Nephron progenitor cell (in vitro differentiated cells): ENCODE results near the gene APBB2.

Source experiments
- DNase-seq: peaks from one replicate; pipeline ENCODE4 v3.0.0; 2021
- H3K27ac Mint-ChIP-seq: 2 replicates; pipeline ENCODE4 v1.8.0; 2021; ENCODE audit warnings: mild to moderate bottlenecking, moderate library complexity, mixed read lengths
- H3K27me3 Mint-ChIP-seq: 2 replicates; pipeline ENCODE4 v1.8.0; 2021; ENCODE audit warnings: mild to moderate bottlenecking, low read depth, mixed read lengths; ENCODE audit not compliant: poor library complexity
- H3K36me3 Mint-ChIP-seq: 2 replicates; pipeline ENCODE4 v1.8.0; 2021; ENCODE audit warnings: low read depth, mixed read lengths
- H3K4me1 Mint-ChIP-seq: 2 replicates; pipeline ENCODE4 v1.8.0; 2021; ENCODE audit warnings: mixed read lengths
- H3K4me3 Mint-ChIP-seq: 2 replicates; pipeline ENCODE4 v1.8.0; 2021; ENCODE audit warnings: mild to moderate bottlenecking, moderate library complexity, mixed read lengths
- H3K9me3 Mint-ChIP-seq: 2 replicates; pipeline ENCODE4 v1.8.0; 2021; ENCODE audit warnings: mild to moderate bottlenecking, moderate library complexity, mixed read lengths
- CTCF ChIP-seq: fragments of 200-600 bp; sonication (generic); IDR thresholded peaks from 2 replicates; pipeline ENCODE4 v1.5.0; 2021; ENCODE audit warnings: antibody characterized with exemption

The APBB2 gene

GRCh38 chr4:40850496-40850895 is 363.8 kb downstream of the APBB2 start:
- Mint-ChIP-seq H3K4me1 (peaks cover 40% of the 10 kb centered on the region), H3K9me3 (no peaks in the 10 kb centered on the region), H3K4me3 (no peak overlapping the region), H3K36me3 (peaks cover 14% of the 10 kb centered on the region), H3K27ac (no peak overlapping the region), H3K27me3 (peaks cover 7% of the 10 kb centered on the region)
- TF ChIP-seq CTCF = no peak
- no peak for DNase-seq

GRCh38 chr4:40848940-40849339 is 365.4 kb downstream of the APBB2 start:
- Mint-ChIP-seq H3K4me3 (peak overlapping the region; percentile 2), H3K4me1 (peaks cover 43% of the 10 kb centered on the region), H3K27ac (no peak overlapping the region), H3K36me3 (peaks cover 12% of the 10 kb centered on the region), H3K9me3 (no peaks in the 10 kb centered on the region), H3K27me3 (peaks cover 3% of the 10 kb centered on the region)
- TF ChIP-seq CTCF = no peak
- no peak for DNase-seq

GRCh38 chr4:40848251-40848650 is 366.1 kb downstream of the APBB2 start:
- Mint-ChIP-seq H3K9me3 (no peaks in the 10 kb centered on the region), H3K4me3 (no peak overlapping the region), H3K36me3 (peaks cover 5% of the 10 kb centered on the region), H3K27ac (no peak overlapping the region), H3K4me1 (peaks cover 50% of the 10 kb centered on the region), H3K27me3 (peaks cover 3% of the 10 kb centered on the region)
- no peak for TF ChIP-seq CTCF
- no peak for DNase-seq

- H3K27ac Mint-ChIP-seq = no peak overlapping the region
- DNase-seq = no peak
- H3K4me3 Mint-ChIP-seq = no peak overlapping the region
Measured at GRCh38 chr4:40846532-40846931, 367.8 kb downstream of the APBB2 start.

GRCh38 chr4:40845154-40845835 is 369.0 kb downstream of the APBB2 start:
- Mint-ChIP-seq H3K9me3 (no peaks in the 10 kb centered on the region), H3K36me3 (peaks cover 4% of the 10 kb centered on the region), H3K4me1 (peaks cover 73% of the 10 kb centered on the region), H3K27ac (no peak overlapping the region), H3K27me3 (no peaks in the 10 kb centered on the region), H3K4me3 (no peak overlapping the region)
- TF ChIP-seq CTCF = no peak
- no peak for DNase-seq

More at GRCh38 chr4:40846532-40846931, 367.8 kb downstream of the APBB2 start:
- H3K4me1 Mint-ChIP-seq = peaks cover 66% of the 10 kb centered on the region
- peaks cover 3% of the 10 kb centered on the region for H3K27me3 Mint-ChIP-seq
- no peaks in the 10 kb centered on the region for H3K9me3 Mint-ChIP-seq
- no peaks in the 10 kb centered on the region for H3K36me3 Mint-ChIP-seq
- no peak for TF ChIP-seq CTCF

- no peaks in the 10 kb centered on the region for H3K27me3 Mint-ChIP-seq
- no peak overlapping the region for H3K4me3 Mint-ChIP-seq
- no peak for DNase-seq
- peaks cover 5% of the 10 kb centered on the region for H3K36me3 Mint-ChIP-seq
- no peak for TF ChIP-seq CTCF
- H3K27ac Mint-ChIP-seq = no peak overlapping the region
- peaks cover 76% of the 10 kb centered on the region for H3K4me1 Mint-ChIP-seq
- H3K9me3 Mint-ChIP-seq = no peaks in the 10 kb centered on the region
Measured at GRCh38 chr4:40844261-40844660, 370.1 kb downstream of the APBB2 start.
